ENCODE measurements around the gene TTC23.

Gene TTC23

DNA sequence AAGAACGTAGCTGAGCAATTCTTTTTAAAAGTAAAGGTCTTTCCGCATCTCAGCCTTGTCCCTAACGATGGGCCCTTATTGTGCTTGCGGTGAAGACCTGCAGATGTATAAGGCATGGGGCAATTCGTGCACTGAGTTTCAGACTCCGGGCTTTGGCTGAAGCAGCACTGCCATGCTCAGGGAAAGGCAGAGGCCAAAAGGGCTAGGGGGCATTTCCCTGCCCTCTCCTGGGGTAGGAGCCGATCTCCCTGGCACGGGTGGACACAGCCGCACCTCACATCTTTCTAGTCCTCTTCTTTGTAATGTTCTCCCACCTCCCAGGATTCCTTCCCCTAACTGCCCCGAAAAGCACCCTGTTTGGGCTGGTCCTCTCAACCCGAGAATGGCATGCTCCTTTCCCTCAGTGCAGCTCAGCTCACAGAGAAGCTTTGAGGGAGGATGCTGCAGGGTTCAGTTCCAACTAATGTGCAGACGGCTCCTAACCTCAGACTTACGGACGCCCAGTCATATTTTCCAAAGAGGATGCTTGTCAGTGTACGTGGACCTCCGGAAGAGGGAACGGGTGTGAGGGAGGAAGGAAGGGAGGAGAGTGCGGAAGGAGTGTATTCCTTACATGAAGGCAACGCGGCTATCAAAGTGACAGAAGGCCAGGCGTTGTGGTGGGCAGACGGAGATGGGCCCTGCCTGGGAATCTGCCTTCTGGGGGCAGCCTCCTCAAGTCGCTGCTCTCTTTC is 83.3 kb downstream of the TTC23 start:
- no peak for DNase-seq

- DNase-seq = no peak
Observed at GRCh38 chr15:99165020-99165790, 84.2 kb downstream of the TTC23 start.

DNA sequence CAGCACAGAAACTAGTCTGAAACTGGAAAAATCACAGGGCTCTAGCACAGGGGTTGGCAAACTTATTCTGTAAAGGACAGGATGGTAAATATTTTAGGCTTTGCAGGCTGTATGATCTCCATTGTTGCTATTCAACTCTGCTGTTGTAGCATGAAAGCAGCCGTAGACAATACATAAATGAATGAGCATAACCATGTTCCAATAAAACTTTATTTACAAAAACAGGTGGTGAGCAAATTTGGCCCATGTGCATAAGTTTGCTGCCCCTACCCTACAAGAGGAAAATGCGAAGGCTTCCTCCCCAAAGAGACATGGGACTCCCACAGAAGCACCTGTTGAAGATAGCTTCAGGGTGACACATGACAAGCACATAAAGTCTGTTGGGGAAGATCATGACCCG is 85.3 kb downstream of the TTC23 start:
- DNase-seq = no peak

DNA sequence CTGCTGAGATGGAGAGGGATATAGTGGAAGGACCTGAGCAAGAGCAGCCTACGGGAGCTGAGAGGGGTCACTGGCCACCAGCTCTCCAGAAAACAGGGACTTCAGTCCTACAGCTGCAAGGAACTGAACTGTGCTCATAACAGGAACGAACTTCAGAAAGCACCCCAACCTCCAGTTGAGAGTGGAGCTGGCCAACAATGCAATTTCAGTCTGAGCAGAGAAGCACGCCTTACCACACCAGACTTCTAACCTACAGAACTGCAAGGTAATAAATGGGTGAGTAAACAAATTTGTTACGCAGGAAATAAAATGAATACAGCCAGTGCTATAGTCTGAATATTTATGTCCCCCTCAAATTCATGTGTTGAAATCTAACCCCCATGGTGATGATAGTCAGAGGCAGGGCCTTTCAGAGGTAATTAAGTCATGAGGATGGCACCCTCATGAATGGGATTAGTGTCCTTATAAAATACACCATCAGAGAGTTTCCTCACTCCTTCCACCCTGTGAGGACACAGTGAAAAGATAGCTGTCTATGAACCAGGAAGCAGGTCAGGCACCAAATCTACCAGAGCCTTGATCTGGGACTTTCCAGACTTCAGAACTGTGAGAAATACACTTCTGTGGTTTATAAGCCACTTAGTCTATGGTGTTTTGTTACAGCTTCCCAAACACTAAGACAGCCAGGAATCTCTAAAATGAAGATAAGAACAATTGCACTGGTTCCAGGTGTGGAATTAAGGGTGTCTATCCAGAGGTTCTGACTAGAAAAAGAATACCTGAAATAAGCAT is 85.9 kb downstream of the TTC23 start:
- DNase-seq = no peak

- DNase-seq = no peak
Observed at GRCh38 chr15:99158626-99159412, 90.6 kb downstream of the TTC23 start.

DNA sequence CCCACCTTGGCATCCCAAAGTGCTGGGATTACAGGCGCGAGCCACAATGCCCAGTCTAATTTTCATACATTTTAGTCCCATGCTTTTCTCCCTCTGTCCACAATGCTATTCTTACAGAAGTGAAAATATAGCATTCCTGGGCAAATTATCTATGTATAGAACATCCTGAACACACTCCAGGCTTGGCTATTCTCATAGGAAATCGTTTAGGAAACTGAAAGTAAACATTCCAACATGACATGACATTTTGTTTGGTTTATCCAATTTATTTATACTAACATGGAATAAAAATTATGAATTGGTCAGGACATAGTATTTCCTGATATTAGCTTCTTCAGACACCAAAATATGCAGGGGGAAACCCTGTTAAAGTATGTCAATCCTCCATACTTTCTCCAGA is 91.9 kb downstream of the TTC23 start:
- no peak for DNase-seq

DNA sequence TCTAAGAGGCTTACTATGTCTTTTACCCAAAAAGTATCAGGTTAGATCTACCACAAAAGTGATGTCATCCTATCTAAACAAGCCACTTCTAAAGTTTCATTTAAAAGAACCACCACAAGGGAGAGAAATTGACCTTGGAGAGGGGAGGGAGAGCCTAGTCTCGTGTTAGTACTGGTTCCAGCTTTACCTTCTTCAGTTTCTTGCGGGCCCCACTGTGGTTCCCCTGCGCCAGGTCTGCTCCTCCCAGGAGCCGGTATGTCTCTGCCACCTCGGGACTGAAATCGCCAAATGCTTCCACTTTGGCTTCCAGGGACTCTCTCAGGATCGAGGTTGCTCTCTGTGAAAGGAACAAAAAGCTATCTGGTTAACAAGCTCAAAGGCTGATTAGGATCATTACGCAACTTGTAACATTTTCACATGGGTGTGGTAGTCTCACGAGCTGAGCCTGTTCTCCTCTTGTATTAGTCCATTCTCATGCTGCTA is 93.4 kb downstream of the TTC23 start:
- no peak for DNase-seq

DNA sequence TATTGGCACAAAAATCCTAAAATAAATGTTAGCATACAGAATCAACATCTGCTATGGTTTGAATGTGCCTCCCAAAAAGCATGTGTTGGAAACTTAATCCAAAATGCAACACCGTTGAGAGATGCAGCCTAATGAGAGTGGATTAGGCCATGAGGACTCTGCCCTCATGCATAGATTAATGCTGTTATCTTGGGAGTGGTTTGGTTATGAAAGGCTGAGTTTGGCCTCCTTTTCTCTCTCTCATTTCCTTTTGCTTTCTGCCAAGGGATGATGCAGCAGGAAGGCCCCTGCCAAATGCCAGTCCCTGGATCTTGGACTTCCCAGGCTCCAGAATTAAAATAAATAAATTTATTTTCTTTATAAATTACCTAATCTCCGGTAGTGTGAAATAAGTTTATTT is 95.1 kb downstream of the TTC23 start:
- DNase-seq = no peak

DNA sequence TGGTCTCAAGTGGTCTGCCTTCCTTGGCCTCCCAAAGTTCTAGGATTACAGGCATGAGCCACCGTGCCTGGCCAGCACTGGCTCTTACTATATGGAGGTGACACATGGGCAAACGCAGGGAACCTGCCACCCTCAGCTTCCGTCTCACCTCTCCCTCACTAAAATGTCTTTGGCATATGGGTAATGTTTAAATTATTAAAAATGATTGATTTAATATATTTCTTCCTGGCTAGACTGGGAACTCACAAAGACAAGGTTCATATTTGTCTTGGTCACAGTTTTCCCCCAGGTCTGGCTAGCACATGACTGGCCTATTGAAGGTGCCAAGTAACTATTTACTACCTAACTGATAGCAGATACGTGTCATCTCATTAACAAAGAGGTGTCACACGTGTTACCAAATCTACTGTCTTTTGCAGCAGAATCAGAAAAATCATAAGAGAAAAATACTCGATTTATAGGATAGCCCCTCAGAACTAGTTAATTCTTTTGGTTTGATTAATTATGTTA is 96.3 kb downstream of the TTC23 start:
- DNase-seq = no peak

DNA sequence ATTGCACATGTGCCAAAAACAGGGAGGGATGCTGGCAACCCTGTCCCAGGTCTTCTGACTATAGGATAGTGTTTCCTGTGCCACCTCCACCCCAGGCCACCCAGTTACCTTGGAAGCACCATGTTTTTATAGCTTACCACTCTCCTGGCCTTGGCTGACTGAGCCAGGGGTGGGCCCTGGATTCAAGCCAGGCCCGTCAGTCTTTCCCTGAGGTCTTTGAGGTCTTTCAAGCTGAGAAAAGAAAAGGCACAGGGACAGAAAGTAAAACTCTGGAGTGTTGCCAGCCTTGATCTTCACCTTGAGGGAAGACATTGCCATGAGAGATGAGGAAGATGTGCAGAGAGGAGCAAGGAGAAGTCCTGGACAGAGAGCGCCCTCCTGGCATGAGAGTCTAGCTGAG is 98.2 kb downstream of the TTC23 start:
- DNase-seq = no peak

DNA sequence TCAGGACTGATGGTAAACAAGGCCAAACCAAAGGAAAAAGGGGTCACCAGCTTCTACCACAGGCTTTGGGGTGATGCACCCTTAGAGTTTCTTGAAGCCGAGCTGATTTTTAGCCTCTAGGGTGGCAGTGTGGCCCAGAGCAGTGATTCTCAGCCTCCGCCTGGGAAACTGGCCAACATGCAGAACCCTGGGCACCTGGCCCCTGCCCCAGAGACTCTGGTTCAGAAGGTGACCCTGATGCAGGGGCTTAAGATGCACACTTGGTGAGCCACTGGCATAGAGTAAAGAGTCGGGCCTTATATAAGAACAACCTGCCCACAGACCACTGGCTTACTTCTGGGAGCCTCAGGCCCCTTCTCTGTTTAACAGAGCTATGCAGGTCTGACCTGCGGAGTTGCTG is 100.0 kb downstream of the TTC23 start:
- DNase-seq = no peak

GRCh38 chr15:99148851-99149276 is 100.5 kb downstream of the TTC23 start:
- peak in 2 of 51 donors; percentile 24 to 32 for DNase-seq

GRCh38 chr15:99146661-99147060 is 102.7 kb downstream of the TTC23 start:
- no peak for DNase-seq

DNA sequence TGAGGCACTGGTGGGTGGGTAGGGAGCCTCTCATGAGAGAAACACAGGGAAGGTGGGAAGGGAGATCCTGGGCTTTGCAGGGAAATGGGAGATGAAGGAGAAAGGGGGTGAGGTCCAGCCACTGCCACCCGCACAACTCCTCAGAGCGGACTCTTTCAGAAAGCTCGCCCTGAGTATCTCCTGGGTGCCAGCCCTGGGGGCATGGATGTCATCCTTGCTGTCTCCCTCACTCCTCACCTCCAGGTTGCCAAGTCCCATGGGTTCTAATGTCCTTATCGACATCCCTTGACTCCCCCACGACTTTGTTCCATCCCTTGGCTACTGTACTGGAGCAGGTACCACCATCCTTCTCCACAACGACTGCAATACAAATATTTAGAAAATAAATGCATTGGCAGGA is 103.6 kb downstream of the TTC23 start:
- DNase-seq = no peak

- no peak for DNase-seq
Observed at GRCh38 chr15:99145005-99145404, 104.4 kb downstream of the TTC23 start.

- DNase-seq = peak in 12 of 51 donors; percentile 9 to 62 (median 38)
Observed at GRCh38 chr15:99143655-99144610, 105.4 kb downstream of the TTC23 start.

DNA sequence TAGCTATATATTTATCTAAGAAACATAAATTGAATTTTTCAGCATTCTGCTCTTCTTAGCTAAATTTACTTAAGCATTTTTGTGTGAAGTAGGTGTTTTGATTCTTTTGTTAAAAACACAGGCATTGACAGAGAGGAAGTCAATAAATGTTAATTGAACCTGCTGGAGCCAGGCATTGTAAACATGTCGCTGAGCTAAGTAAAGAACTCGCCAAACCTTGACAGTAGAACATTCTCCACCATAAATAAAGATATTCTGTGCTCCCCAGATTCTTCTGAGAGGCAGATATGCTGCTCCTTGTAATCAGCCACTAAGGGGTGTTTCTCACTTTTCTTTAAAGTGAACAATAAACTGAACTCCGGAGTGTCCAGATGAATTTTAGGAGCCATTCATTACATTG is 106.1 kb downstream of the TTC23 start:
- DNase-seq = no peak

DNA sequence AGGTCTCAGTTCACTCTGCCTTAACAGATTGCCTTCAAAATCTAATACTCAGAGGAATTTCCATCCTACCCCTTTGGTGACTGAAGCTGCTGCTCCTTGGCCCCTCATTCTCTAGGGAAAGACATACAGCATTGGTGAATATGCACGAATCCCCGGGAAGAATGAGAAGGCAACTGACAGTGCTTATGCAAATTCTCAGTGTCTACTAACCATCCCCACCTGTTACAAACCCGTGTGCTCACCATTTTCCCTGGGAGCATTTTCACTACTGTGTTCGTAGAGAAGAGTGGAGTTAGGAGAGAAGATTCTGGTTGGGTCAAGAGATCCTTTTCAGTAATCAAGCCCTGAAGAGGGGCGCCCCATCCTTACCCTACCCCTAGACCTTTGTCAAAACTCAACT is 106.8 kb downstream of the TTC23 start:
- no peak for DNase-seq

- no peak for DNase-seq
Observed at GRCh38 chr15:99141943-99142342, 107.4 kb downstream of the TTC23 start.

- DNase-seq = no peak
Observed at GRCh38 chr15:99140590-99140989, 108.8 kb downstream of the TTC23 start.

Measured in hypothalamus (tissue), 51 donors.